Epithelial cell of proximal tubule (primary cell): ENCODE data around the gene ZNF429. TPM values are rescaled to one million over a fixed set of nuclear protein-coding genes. Genes with fewer than 3 reads are reported as not detected.

Experiments used
- DNase-seq: peaks from one replicate; pipeline ENCODE4 v3.0.0-alpha.2; 2011; ENCODE audit warnings: low read depth
- H3K4me3 ChIP-seq: 2 replicates; pipeline ENCODE4 v1.5.1; 2011; ENCODE audit warnings: low read depth, mild to moderate bottlenecking, low read length
- CTCF ChIP-seq: conservative IDR thresholded peaks from 2 replicates; pipeline ENCODE4 v1.5.1; 2012; ENCODE audit warnings: low read depth, mild to moderate bottlenecking, low read length
- total RNA-seq: library from RNA; depleted of rRNA; stranded (reverse); fragments of >200 nt; gene quantifications from 2 replicates; pipeline ENCODE4 v1.2.3, GENCODE V29; 2015

Gene ZNF429
- total RNA-seq, 1 donor from 2014 or later, result 17.1 TPM

GRCh38 chr19:21581646-21582240 is 76.3 kb downstream of the ZNF429 start:
- DNase-seq, result no peak
- no peak overlapping the region for H3K4me3 ChIP-seq
- TF ChIP-seq CTCF, result no peak

GRCh38 chr19:21584537-21584936 is 79.1 kb downstream of the ZNF429 start:
- TF ChIP-seq CTCF, result no peak
- no peak for DNase-seq
- H3K4me3 ChIP-seq, result no peak overlapping the region

GRCh38 chr19:21585281-21585890 is 80.0 kb downstream of the ZNF429 start:
- H3K4me3 ChIP-seq, result no peak overlapping the region
- DNase-seq, result no peak
- no peak for TF ChIP-seq CTCF

GRCh38 chr19:21586311-21587116 is 81.1 kb downstream of the ZNF429 start:
- TF ChIP-seq CTCF, result no peak
- peak overlapping the region; percentile 47 for H3K4me3 ChIP-seq
- DNase-seq, result no peak

GRCh38 chr19:21587117-21587461 is 81.7 kb downstream of the ZNF429 start:
- H3K4me3 ChIP-seq, result peak overlapping the region; percentile 47
- no peak for TF ChIP-seq CTCF
- no peak for DNase-seq

- TF ChIP-seq CTCF, result no peak
- DNase-seq, result no peak
- no peak overlapping the region for H3K4me3 ChIP-seq
These were observed 82.1 kb downstream of the ZNF429 start for GRCh38 chr19:21587549-21587948.
